BE2C (cell line): Measurements from ENCODE around the gene ITGB3.

Experiments
- DNase-seq: peaks from one replicate; pipeline ENCODE4 v3.0.0-alpha.2; 2020
- H3K27me3 ChIP-seq: fragments of 250-450 bp; sonication (Bioruptor Pico); 2 replicates; pipeline ENCODE4 v1.5.1; 2020; ENCODE audit warnings: mild to moderate bottlenecking
- H3K36me3 ChIP-seq: fragments of 250-450 bp; sonication (Bioruptor Pico); 2 replicates; pipeline ENCODE4 v1.5.1; 2020; ENCODE audit warnings: mild to moderate bottlenecking
- H3K4me1 ChIP-seq: fragments of 250-450 bp; sonication (Bioruptor Pico); 2 replicates; pipeline ENCODE4 v1.5.1; 2020
- H3K4me3 ChIP-seq: 2 replicates; pipeline ENCODE4 v1.5.1; 2011; ENCODE audit warnings: low read depth, low read length
- H3K9me3 ChIP-seq: fragments of 250-450 bp; sonication (Bioruptor Pico); 2 replicates; pipeline ENCODE4 v1.5.1; 2020
- CTCF ChIP-seq: IDR thresholded peaks from 2 replicates; pipeline ENCODE4 v1.5.1; 2012; ENCODE audit warnings: mild to moderate bottlenecking, low read depth, low read length

The ITGB3 gene

GRCh38 chr17:47325176-47325575, 71.5 kb downstream of the ITGB3 start:
- H3K4me1 ChIP-seq: no peaks in the 10 kb centered on the region
- no peak for DNase-seq
- H3K36me3 ChIP-seq: no peaks in the 10 kb centered on the region
- no peak for TF ChIP-seq CTCF
- no peak overlapping the region for H3K4me3 ChIP-seq
- H3K27me3 ChIP-seq: no peaks in the 10 kb centered on the region
- no peaks in the 10 kb centered on the region for H3K9me3 ChIP-seq

- Histone ChIP-seq H3K27me3 (peaks cover 10% of the 10 kb centered on the region; the same call in 1 of the 2 replicates), H3K4me3 (no peak overlapping the region), H3K36me3 (no peaks in the 10 kb centered on the region), H3K4me1 (no peaks in the 10 kb centered on the region), H3K9me3 (no peaks in the 10 kb centered on the region)
- TF ChIP-seq CTCF: no peak
- DNase-seq: no peak
These were observed 76.9 kb downstream of the ITGB3 start for GRCh38 chr17:47330548-47330947.

DNA sequence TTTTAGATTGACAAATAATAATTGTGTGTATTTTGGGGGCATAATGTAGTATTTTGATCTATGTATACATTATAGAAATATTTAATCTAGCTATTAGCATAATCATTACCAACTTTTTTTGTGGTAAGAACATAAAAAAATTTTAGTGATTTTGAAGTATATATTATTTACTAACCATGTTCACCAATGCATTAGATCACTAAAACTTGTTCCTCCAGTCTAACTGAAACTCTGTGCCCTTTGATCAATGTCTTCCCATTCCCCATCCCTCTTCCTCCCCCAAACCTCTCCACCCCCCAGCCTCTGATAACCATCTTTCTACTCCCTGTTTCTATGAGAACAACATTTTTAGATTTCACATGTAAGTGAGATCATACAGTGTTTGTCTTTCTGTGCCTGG, 78.7 kb downstream of the ITGB3 start:
- TF ChIP-seq CTCF: no peak
- no peak for DNase-seq

DNA sequence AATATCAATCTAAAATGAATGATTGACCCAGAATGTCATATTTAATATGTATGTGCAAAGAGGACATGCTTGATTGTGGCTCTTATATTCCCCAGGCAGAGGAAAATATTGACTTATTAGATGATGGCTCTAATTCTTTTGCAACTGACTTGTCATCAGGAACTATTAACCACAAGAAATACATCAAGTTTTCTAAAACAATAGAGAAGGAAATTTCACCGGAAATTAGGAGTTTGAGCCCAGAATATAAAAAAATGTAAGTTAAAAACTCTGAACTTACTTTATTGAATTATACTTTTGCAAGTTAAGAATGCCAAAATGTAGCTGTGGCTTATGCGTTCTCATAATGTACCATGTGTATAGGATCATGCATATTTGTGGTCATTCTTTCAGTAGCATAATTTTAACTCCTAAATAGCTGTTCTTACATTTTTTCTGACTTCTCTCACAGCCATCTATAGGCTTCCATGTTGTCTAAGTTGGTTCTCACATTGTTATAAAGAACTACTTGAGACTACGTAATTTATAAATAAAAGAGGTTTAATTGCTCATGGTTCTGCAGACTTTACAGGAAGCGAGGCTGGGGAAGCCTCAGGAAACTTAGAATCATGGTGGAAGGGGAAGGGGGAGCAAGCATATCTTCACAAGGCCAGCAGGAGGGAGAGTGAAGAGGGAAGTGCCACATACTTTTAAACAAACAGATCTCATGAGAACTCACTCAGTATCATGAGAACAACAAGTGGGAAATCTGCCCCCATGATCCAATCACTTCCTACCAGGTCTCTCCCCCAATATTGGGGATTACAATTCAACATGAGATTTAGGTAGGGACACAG, 81.7 kb downstream of the ITGB3 start:
- no peak for TF ChIP-seq CTCF

More for the DNA sequence above, 78.7 kb downstream of the ITGB3 start:
- Histone ChIP-seq H3K4me1 (no peaks in the 10 kb centered on the region), H3K9me3 (no peaks in the 10 kb centered on the region), H3K36me3 (no peaks in the 10 kb centered on the region), H3K4me3 (no peak overlapping the region), H3K27me3 (peaks cover 11% of the 10 kb centered on the region; the same call in 1 of the 2 replicates)

GRCh38 chr17:47338026-47338425, 84.4 kb downstream of the ITGB3 start:
- Histone ChIP-seq H3K4me3 (no peak overlapping the region), H3K9me3 (no peaks in the 10 kb centered on the region), H3K36me3 (no peaks in the 10 kb centered on the region), H3K27me3 (peaks cover 11% of the 10 kb centered on the region; the same call in 1 of the 2 replicates), H3K4me1 (no peaks in the 10 kb centered on the region)
- no peak for TF ChIP-seq CTCF
- no peak for DNase-seq

More for the DNA sequence above, 81.7 kb downstream of the ITGB3 start:
- DNase-seq: no peak
- H3K36me3 ChIP-seq: no peaks in the 10 kb centered on the region
- H3K27me3 ChIP-seq: peaks cover 11% of the 10 kb centered on the region; the same call in 1 of the 2 replicates
- H3K4me1 ChIP-seq: no peaks in the 10 kb centered on the region
- no peaks in the 10 kb centered on the region for H3K9me3 ChIP-seq
- H3K4me3 ChIP-seq: no peak overlapping the region

GRCh38 chr17:47352848-47353247, 99.2 kb downstream of the ITGB3 start:
- Histone ChIP-seq H3K9me3 (no peaks in the 10 kb centered on the region), H3K27me3 (no peaks in the 10 kb centered on the region; the same call in 1 of the 2 replicates), H3K36me3 (no peaks in the 10 kb centered on the region), H3K4me3 (no peak overlapping the region), H3K4me1 (no peaks in the 10 kb centered on the region)
- TF ChIP-seq CTCF: no peak
- DNase-seq: no peak
